Measurements from ENCODE around the gene CHST10.

- TF ChIP-seq POLR2A (IDR thresholded peaks at IDR 0.05) (no peak), CTCF (IDR thresholded peaks at IDR 0.05) (no peak), EP300 (IDR thresholded peaks at IDR 0.05) (no peak)
Observed at GRCh38 chr2:100365434-100365833, 52.0 kb downstream of the CHST10 start.
